WTC11 (cell line): ENCODE results near the gene IL21R. TPM values are rescaled to one million over a fixed set of nuclear protein-coding genes. Genes with fewer than 3 reads are reported as not detected.

Experiments used
- ATAC-seq: fragments of 200-7000 bp; cut with Tn5 transposase; 2 replicates; pipeline ENCODE4 v1.10.0; 2021; ENCODE audit warnings: mild to moderate bottlenecking, moderate library complexity
- CTCF ChIA-PET: fragments of 300-600 bp; sonication (Branson Sonifier 250); formaldehyde crosslinking; loops from one replicate; lab custom pipeline; 2021; ENCODE audit warnings: antibody characterized with exemption; lab: Charles Lee
- POLR2A ChIA-PET: fragments of 350-600 bp; sonication (Branson Sonifier 250); formaldehyde crosslinking; loops from one replicate; lab custom pipeline; 2021; ENCODE audit warnings: antibody characterized with exemption; lab: Charles Lee
- DNase-seq: peaks from one replicate; pipeline ENCODE4 v3.0.0; 2021; ENCODE audit warnings: low spot score
- H3K27ac Mint-ChIP-seq: 2 replicates; pipeline ENCODE4 v1.8.0; 2021; ENCODE audit warnings: mixed read lengths
- H3K27me3 Mint-ChIP-seq: 2 replicates; pipeline ENCODE4 v1.8.0; 2021; ENCODE audit warnings: low read depth, mild to moderate bottlenecking, moderate library complexity, mixed read lengths
- H3K36me3 Mint-ChIP-seq: 2 replicates; pipeline ENCODE4 v1.8.0; 2021; ENCODE audit warnings: mixed read lengths
- H3K4me1 Mint-ChIP-seq: 2 replicates; pipeline ENCODE4 v1.8.0; 2022; ENCODE audit warnings: mixed read lengths
- H3K4me3 Mint-ChIP-seq: 2 replicates; pipeline ENCODE4 v1.8.0; 2021; ENCODE audit warnings: mild to moderate bottlenecking, moderate library complexity, mixed read lengths
- H3K9me3 Mint-ChIP-seq: 2 replicates; pipeline ENCODE4 v1.8.0; 2021; ENCODE audit warnings: mixed read lengths
- CBFB ChIP-seq: sonication (generic); formaldehyde crosslinking; IDR thresholded peaks from 2 replicates; pipeline ENCODE4 v1.8.1; 2022; ENCODE audit warnings: mild to moderate bottlenecking, low read depth, missing genetic modification reagents
- ESRRA ChIP-seq: sonication (generic); formaldehyde crosslinking; IDR thresholded peaks from 2 replicates; pipeline ENCODE4 v1.8.1; 2022; ENCODE audit warnings: mild to moderate bottlenecking, missing genetic modification reagents, borderline replicate concordance
- FOXK1 ChIP-seq: sonication (generic); formaldehyde crosslinking; IDR thresholded peaks from 2 replicates; pipeline ENCODE4 v1.8.0; 2022; ENCODE audit warnings: mild to moderate bottlenecking, moderate library complexity, missing genetic modification reagents
- GABPB1 ChIP-seq: sonication (generic); formaldehyde crosslinking; IDR thresholded peaks from 2 replicates; pipeline ENCODE4 v1.8.1; 2023; ENCODE audit warnings: mild to moderate bottlenecking, missing genetic modification reagents
- NFE2L1 ChIP-seq: sonication (generic); formaldehyde crosslinking; IDR thresholded peaks from 2 replicates; pipeline ENCODE4 v1.8.1; 2023; ENCODE audit warnings: missing genetic modification reagents
- PRRX2 ChIP-seq: fragments of 250-450 bp; sonication (Bioruptor Pico); IDR thresholded peaks from 2 replicates; pipeline ENCODE4 v1.8.0; 2021; ENCODE audit warnings: mild to moderate bottlenecking
- SP1 ChIP-seq: sonication (generic); formaldehyde crosslinking; conservative IDR thresholded peaks from 2 replicates; pipeline ENCODE4 v1.8.1; 2022; ENCODE audit warnings: missing genetic modification reagents
- TEAD1 ChIP-seq: sonication (generic); formaldehyde crosslinking; IDR thresholded peaks from 2 replicates; pipeline ENCODE4 v1.8.0; 2022; ENCODE audit warnings: mild to moderate bottlenecking, missing genetic modification reagents
- TEAD4 ChIP-seq: sonication (generic); formaldehyde crosslinking; IDR thresholded peaks from 2 replicates; pipeline ENCODE4 v1.8.0; 2022; ENCODE audit warnings: mild to moderate bottlenecking, missing genetic modification reagents
- TP53 ChIP-seq: sonication (generic); formaldehyde crosslinking; IDR thresholded peaks from 2 replicates; pipeline ENCODE4 v1.8.1; 2023; ENCODE audit warnings: mild to moderate bottlenecking, missing genetic modification reagents
- ZBTB21 ChIP-seq: sonication (generic); formaldehyde crosslinking; IDR thresholded peaks from 2 replicates; pipeline ENCODE4 v1.8.1; 2023; ENCODE audit warnings: mild to moderate bottlenecking, missing genetic modification reagents, borderline replicate concordance
- ZNF416 ChIP-seq: fragments of 250-450 bp; sonication (Bioruptor Pico); IDR thresholded peaks from 2 replicates; pipeline ENCODE4 v1.9.0; 2021; ENCODE audit warnings: mild to moderate bottlenecking, inconsistent platforms
- ZNF423 ChIP-seq: fragments of 250-450 bp; sonication (Bioruptor Pico); IDR thresholded peaks from 2 replicates; pipeline ENCODE4 v2.1.2; 2022; ENCODE audit warnings: mild to moderate bottlenecking, moderate library complexity
- total RNA-seq: library from RNA; stranded (reverse); gene quantifications from 3 replicates; pipeline ENCODE4 v1.2.3, GENCODE V29; 2021
- TF ChIP-seq, protein P1 (sequence below): fragments of 250-450 bp; sonication (Bioruptor Pico); IDR thresholded peaks from 2 replicates; pipeline ENCODE4 v1.9.0; 2021; ENCODE audit warnings: mild to moderate bottlenecking, borderline replicate concordance
- TF ChIP-seq, protein P2 (sequence below): sonication (generic); formaldehyde crosslinking; IDR thresholded peaks from 2 replicates; pipeline ENCODE4 v1.8.0; 2022; ENCODE audit warnings: mild to moderate bottlenecking, missing genetic modification reagents
- TF ChIP-seq, protein P3 (sequence below): fragments of 250-450 bp; sonication (Bioruptor Pico); IDR thresholded peaks from 2 replicates; pipeline ENCODE4 v1.9.0; 2021; ENCODE audit warnings: mild to moderate bottlenecking
- TF ChIP-seq, protein P4 (sequence below): sonication (generic); formaldehyde crosslinking; IDR thresholded peaks from 2 replicates; pipeline ENCODE4 v1.8.1; 2023; ENCODE audit warnings: mild to moderate bottlenecking, missing genetic modification reagents
- TF ChIP-seq, protein P5 (sequence below): sonication (generic); formaldehyde crosslinking; IDR thresholded peaks from 2 replicates; pipeline ENCODE4 v1.8.0; 2022; ENCODE audit warnings: mild to moderate bottlenecking, missing genetic modification reagents
- TF ChIP-seq, protein P6 (sequence below): sonication (generic); formaldehyde crosslinking; conservative IDR thresholded peaks from 2 replicates; pipeline ENCODE4 v1.8.1; 2022; ENCODE audit warnings: mild to moderate bottlenecking, missing genetic modification reagents
- TF ChIP-seq, protein P7 (sequence below): sonication (generic); formaldehyde crosslinking; IDR thresholded peaks from 2 replicates; pipeline ENCODE4 v1.8.0; 2022; ENCODE audit warnings: mild to moderate bottlenecking, missing genetic modification reagents
- TF ChIP-seq, protein P8 (sequence below): sonication (generic); formaldehyde crosslinking; IDR thresholded peaks from 2 replicates; pipeline ENCODE4 v1.8.1; 2023; ENCODE audit warnings: mild to moderate bottlenecking, missing genetic modification reagents, moderate library complexity
- TF ChIP-seq, protein P9 (sequence below): fragments of 250-450 bp; sonication (Bioruptor Pico); IDR thresholded peaks from 2 replicates; pipeline ENCODE4 v1.9.0; 2021; ENCODE audit warnings: mild to moderate bottlenecking

IL21R gene
- total RNA-seq, 1 experiment from 2014 or later, result 0.70 TPM

DNA sequence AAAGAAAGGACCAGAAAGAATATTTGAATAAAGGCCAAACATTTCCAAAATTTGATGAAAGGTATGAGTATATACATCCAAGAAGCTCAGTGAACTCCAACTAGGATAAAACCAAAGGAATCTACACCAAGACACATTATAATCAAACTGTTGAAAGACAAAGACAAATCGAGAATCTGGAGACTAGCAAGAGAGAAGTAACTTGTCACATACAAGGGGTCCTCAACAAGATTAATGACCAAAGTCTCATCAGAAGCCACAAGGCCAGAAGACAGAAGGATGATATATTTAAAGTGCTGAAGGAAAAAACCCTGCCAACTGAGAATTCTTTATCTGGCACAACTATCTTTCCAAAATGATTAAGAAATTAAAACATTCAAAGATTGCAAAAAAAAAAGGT is 9.3 kb upstream of the IL21R start (continued):
- TF ChIP-seq, protein P1, sequence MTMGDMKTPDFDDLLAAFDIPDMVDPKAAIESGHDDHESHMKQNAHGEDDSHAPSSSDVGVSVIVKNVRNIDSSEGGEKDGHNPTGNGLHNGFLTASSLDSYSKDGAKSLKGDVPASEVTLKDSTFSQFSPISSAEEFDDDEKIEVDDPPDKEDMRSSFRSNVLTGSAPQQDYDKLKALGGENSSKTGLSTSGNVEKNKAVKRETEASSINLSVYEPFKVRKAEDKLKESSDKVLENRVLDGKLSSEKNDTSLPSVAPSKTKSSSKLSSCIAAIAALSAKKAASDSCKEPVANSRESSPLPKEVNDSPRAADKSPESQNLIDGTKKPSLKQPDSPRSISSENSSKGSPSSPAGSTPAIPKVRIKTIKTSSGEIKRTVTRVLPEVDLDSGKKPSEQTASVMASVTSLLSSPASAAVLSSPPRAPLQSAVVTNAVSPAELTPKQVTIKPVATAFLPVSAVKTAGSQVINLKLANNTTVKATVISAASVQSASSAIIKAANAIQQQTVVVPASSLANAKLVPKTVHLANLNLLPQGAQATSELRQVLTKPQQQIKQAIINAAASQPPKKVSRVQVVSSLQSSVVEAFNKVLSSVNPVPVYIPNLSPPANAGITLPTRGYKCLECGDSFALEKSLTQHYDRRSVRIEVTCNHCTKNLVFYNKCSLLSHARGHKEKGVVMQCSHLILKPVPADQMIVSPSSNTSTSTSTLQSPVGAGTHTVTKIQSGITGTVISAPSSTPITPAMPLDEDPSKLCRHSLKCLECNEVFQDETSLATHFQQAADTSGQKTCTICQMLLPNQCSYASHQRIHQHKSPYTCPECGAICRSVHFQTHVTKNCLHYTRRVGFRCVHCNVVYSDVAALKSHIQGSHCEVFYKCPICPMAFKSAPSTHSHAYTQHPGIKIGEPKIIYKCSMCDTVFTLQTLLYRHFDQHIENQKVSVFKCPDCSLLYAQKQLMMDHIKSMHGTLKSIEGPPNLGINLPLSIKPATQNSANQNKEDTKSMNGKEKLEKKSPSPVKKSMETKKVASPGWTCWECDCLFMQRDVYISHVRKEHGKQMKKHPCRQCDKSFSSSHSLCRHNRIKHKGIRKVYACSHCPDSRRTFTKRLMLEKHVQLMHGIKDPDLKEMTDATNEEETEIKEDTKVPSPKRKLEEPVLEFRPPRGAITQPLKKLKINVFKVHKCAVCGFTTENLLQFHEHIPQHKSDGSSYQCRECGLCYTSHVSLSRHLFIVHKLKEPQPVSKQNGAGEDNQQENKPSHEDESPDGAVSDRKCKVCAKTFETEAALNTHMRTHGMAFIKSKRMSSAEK (CRISPR knock-in tag), result no peak
- TF ChIP-seq, protein P2, sequence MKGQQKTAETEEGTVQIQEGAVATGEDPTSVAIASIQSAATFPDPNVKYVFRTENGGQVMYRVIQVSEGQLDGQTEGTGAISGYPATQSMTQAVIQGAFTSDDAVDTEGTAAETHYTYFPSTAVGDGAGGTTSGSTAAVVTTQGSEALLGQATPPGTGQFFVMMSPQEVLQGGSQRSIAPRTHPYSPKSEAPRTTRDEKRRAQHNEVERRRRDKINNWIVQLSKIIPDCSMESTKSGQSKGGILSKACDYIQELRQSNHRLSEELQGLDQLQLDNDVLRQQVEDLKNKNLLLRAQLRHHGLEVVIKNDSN (CRISPR knock-in tag), result no peak
- TF ChIP-seq, protein P3, sequence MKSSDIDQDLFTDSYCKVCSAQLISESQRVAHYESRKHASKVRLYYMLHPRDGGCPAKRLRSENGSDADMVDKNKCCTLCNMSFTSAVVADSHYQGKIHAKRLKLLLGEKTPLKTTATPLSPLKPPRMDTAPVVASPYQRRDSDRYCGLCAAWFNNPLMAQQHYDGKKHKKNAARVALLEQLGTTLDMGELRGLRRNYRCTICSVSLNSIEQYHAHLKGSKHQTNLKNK, result no peak
- no peak for TF ChIP-seq ZBTB21 (CRISPR knock-in tag)
- TF ChIP-seq, all 79 proteins: peak for 0

DNA sequence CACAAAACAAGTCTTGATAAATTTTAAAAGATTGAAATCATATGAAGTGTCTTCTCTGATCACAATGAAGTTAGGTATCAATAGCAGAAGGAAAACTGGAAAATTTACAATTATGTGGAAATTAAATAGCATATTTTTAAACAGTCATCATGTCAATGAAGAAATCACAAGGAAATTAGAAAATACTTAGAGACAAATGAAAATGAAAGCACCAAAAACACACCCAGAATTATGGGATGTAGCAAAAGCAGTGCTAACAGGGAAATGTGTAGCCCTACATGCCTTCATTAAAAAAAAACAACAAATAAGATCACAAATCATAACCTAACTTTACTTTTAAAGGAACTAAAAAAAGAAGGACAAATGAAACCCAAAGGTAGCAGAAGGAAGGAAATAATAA is 7.5 kb upstream of the IL21R start:
- peaks cover 21% of the 10 kb centered on the region for H3K9me3 Mint-ChIP-seq
- CTCF ChIA-PET, result no interaction called here
- POLR2A ChIA-PET, result no interaction called here
- no peaks in the 10 kb centered on the region for H3K36me3 Mint-ChIP-seq
- DNase-seq, result no peak
- peaks cover 9% of the 10 kb centered on the region for H3K4me1 Mint-ChIP-seq
- ATAC-seq, result no peak
- no peak overlapping the region for H3K4me3 Mint-ChIP-seq
- H3K27me3 Mint-ChIP-seq, result peaks cover 1% of the 10 kb centered on the region; the same call in 1 of the 2 replicates
- H3K27ac Mint-ChIP-seq, result no peak overlapping the region
- TF ChIP-seq ESRRA (no peak), SP1 (CRISPR knock-in tag) (no peak), GABPB1 (CRISPR knock-in tag) (no peak), NFE2L1 (CRISPR knock-in tag) (no peak), ZNF416 (CRISPR knock-in tag) (no peak), FOXK1 (CRISPR knock-in tag) (no peak), CBFB (no peak), PRRX2 (no peak), TEAD4 (CRISPR knock-in tag) (no peak), ZBTB21 (CRISPR knock-in tag) (no peak), ZNF423 (CRISPR knock-in tag) (no peak), TEAD1 (CRISPR knock-in tag) (no peak), TP53 (CRISPR knock-in tag) (no peak)
- TF ChIP-seq, protein P4, sequence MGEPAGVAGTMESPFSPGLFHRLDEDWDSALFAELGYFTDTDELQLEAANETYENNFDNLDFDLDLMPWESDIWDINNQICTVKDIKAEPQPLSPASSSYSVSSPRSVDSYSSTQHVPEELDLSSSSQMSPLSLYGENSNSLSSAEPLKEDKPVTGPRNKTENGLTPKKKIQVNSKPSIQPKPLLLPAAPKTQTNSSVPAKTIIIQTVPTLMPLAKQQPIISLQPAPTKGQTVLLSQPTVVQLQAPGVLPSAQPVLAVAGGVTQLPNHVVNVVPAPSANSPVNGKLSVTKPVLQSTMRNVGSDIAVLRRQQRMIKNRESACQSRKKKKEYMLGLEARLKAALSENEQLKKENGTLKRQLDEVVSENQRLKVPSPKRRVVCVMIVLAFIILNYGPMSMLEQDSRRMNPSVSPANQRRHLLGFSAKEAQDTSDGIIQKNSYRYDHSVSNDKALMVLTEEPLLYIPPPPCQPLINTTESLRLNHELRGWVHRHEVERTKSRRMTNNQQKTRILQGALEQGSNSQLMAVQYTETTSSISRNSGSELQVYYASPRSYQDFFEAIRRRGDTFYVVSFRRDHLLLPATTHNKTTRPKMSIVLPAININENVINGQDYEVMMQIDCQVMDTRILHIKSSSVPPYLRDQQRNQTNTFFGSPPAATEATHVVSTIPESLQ (CRISPR knock-in tag), result no peak
- TF ChIP-seq, protein P5, sequence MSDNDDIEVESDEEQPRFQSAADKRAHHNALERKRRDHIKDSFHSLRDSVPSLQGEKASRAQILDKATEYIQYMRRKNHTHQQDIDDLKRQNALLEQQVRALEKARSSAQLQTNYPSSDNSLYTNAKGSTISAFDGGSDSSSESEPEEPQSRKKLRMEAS (CRISPR knock-in tag), result no peak
- TF ChIP-seq, protein P6, sequence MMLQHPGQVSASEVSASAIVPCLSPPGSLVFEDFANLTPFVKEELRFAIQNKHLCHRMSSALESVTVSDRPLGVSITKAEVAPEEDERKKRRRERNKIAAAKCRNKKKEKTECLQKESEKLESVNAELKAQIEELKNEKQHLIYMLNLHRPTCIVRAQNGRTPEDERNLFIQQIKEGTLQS (CRISPR knock-in tag), result no peak
- TF ChIP-seq, protein P3, result no peak
- TF ChIP-seq, protein P7, sequence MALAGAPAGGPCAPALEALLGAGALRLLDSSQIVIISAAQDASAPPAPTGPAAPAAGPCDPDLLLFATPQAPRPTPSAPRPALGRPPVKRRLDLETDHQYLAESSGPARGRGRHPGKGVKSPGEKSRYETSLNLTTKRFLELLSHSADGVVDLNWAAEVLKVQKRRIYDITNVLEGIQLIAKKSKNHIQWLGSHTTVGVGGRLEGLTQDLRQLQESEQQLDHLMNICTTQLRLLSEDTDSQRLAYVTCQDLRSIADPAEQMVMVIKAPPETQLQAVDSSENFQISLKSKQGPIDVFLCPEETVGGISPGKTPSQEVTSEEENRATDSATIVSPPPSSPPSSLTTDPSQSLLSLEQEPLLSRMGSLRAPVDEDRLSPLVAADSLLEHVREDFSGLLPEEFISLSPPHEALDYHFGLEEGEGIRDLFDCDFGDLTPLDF (CRISPR knock-in tag), result no peak
- TF ChIP-seq, protein P8, sequence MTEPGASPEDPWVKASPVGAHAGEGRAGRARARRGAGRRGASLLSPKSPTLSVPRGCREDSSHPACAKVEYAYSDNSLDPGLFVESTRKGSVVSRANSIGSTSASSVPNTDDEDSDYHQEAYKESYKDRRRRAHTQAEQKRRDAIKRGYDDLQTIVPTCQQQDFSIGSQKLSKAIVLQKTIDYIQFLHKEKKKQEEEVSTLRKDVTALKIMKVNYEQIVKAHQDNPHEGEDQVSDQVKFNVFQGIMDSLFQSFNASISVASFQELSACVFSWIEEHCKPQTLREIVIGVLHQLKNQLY (CRISPR knock-in tag), result no peak
- TF ChIP-seq, protein P9, sequence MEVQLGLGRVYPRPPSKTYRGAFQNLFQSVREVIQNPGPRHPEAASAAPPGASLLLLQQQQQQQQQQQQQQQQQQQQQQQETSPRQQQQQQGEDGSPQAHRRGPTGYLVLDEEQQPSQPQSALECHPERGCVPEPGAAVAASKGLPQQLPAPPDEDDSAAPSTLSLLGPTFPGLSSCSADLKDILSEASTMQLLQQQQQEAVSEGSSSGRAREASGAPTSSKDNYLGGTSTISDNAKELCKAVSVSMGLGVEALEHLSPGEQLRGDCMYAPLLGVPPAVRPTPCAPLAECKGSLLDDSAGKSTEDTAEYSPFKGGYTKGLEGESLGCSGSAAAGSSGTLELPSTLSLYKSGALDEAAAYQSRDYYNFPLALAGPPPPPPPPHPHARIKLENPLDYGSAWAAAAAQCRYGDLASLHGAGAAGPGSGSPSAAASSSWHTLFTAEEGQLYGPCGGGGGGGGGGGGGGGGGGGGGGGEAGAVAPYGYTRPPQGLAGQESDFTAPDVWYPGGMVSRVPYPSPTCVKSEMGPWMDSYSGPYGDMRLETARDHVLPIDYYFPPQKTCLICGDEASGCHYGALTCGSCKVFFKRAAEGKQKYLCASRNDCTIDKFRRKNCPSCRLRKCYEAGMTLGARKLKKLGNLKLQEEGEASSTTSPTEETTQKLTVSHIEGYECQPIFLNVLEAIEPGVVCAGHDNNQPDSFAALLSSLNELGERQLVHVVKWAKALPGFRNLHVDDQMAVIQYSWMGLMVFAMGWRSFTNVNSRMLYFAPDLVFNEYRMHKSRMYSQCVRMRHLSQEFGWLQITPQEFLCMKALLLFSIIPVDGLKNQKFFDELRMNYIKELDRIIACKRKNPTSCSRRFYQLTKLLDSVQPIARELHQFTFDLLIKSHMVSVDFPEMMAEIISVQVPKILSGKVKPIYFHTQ (CRISPR knock-in tag), result no peak
